Activated CD4-positive, alpha-beta T cell treated with anti-CD3 and anti-CD28 coated beads, Interleukin-10, Interleukin-2, amounts not matched to agents 100 ng/mL and 50 ng/mL, durations not matched to agents 16 hours and 8 hours (primary cell): ENCODE results near the gene TAS1R3.
A peak's percentile ranks its signal among the peaks of the same experiment; 100 is the strongest.

Experiments
- DNase-seq: peaks from one replicate; pipeline ENCODE4 v3.0.0-alpha.2; 2020

TAS1R3 gene

GRCh38 chr1:1340791-1341548 is 9.9 kb downstream of the TAS1R3 start:
- no peak for DNase-seq

GRCh38 chr1:1341549-1342021 is 10.5 kb downstream of the TAS1R3 start:
- DNase-seq, result no peak

GRCh38 chr1:1342061-1342562 is 11.0 kb downstream of the TAS1R3 start:
- no peak for DNase-seq

- DNase-seq, result no peak
These were observed 11.6 kb downstream of the TAS1R3 start for GRCh38 chr1:1342584-1343115.

- no peak for DNase-seq
These were observed 12.8 kb downstream of the TAS1R3 start for GRCh38 chr1:1343811-1344421.

GRCh38 chr1:1344655-1345361 is 13.7 kb downstream of the TAS1R3 start:
- DNase-seq, result peak; percentile 72

- DNase-seq, result no peak
These were observed 14.3 kb downstream of the TAS1R3 start for GRCh38 chr1:1345384-1345783.

GRCh38 chr1:1345860-1346500 is 14.9 kb downstream of the TAS1R3 start:
- DNase-seq, result no peak

- DNase-seq, result no peak
These were observed 15.4 kb downstream of the TAS1R3 start for GRCh38 chr1:1346501-1346890.

- no peak for DNase-seq
These were observed 16.0 kb downstream of the TAS1R3 start for GRCh38 chr1:1347026-1347595.

GRCh38 chr1:1347663-1348419 is 16.8 kb downstream of the TAS1R3 start:
- DNase-seq, result no peak

- DNase-seq, result no peak
These were observed 17.6 kb downstream of the TAS1R3 start for GRCh38 chr1:1348420-1349255.

GRCh38 chr1:1349256-1350012 is 18.4 kb downstream of the TAS1R3 start, which contains the start of gene DVL1:
Gene DVL1 (minus strand): TSS chr1:1349418. CDS start chr1:1349065, 353 bp downstream.
- peak; percentile 72 for DNase-seq

GRCh38 chr1:1351511-1352427 is 20.7 kb downstream of the TAS1R3 start:
- DNase-seq, result no peak

- no peak for DNase-seq
These were observed 21.8 kb downstream of the TAS1R3 start for GRCh38 chr1:1352786-1353388.

- no peak for DNase-seq
These were observed 22.5 kb downstream of the TAS1R3 start for GRCh38 chr1:1353389-1354151.
